PC-9 (cell line): ENCODE results near the gene ZIC5. TPM values are rescaled to one million over a fixed set of nuclear protein-coding genes. Genes with fewer than 3 reads are reported as not detected.

ENCODE experiments used
- BruUV-seq: library from RNA; stranded (reverse); fragments of 400-500 nt; replicated peaks from 2 replicates; lab custom pipeline; 2021; lab: Mats Ljungman, UMichigan
- CTCF ChIA-PET: fragments of 300-600 bp; sonication (Branson Sonifier 250); formaldehyde crosslinking; loops from one replicate; lab custom pipeline; 2022; ENCODE audit warnings: antibody characterized with exemption; lab: Charles Lee
- POLR2A ChIA-PET: fragments of 300-600 bp; sonication (Branson Sonifier 250); formaldehyde crosslinking; loops from one replicate; lab custom pipeline; 2022; ENCODE audit warnings: antibody characterized with exemption; ENCODE audit not compliant: unreplicated experiment; lab: Charles Lee
- DNase-seq, 2 experiments: peaks; one replicate each; pipeline versions ENCODE4 v3.0.0 to v3.0.0-alpha.2; 2015 to 2022; ENCODE audit warnings: mixed read lengths in 1 of 2
- H2AFZ ChIP-seq: fragments of 200-600 bp; sonication (generic); 2 replicates; pipeline ENCODE4 v1.8.1; 2017; ENCODE audit warnings: antibody characterized with exemption
- H3F3A ChIP-seq: fragments of 200-600 bp; sonication (generic); 2 replicates; pipeline ENCODE4 v1.8.1; 2017; ENCODE audit warnings: antibody characterized with exemption, mild to moderate bottlenecking, low read depth; ENCODE audit not compliant: insufficient read depth
- H3K27ac ChIP-seq: fragments of 200-600 bp; sonication (generic); 2 replicates; pipeline ENCODE4 v1.6.1; 2016; ENCODE audit warnings: mixed run types
- H3K27me3 ChIP-seq: fragments of 200-600 bp; sonication (generic); 2 replicates; pipeline ENCODE4 v1.6.1; 2016; ENCODE audit warnings: low read depth, mixed run types; ENCODE audit not compliant: insufficient read depth
- H3K36me3 ChIP-seq: fragments of 200-600 bp; sonication (generic); 2 replicates; pipeline ENCODE4 v1.6.1; 2016; ENCODE audit warnings: low read depth, mixed run types
- H3K4me1 ChIP-seq: fragments of 200-600 bp; sonication (generic); replicated peaks from 2 replicates; pipeline ENCODE4 v1.6.1; 2016; ENCODE audit warnings: mixed run types; ENCODE audit not compliant: insufficient read depth
- H3K4me2 ChIP-seq: fragments of 200-600 bp; sonication (generic); 2 replicates; pipeline ENCODE4 v1.6.1; 2017; ENCODE audit warnings: mixed run types
- H3K4me3 ChIP-seq: fragments of 200-600 bp; sonication (generic); 2 replicates; pipeline ENCODE4 v1.6.1; 2016; ENCODE audit warnings: mixed run types
- H3K79me2 ChIP-seq: fragments of 200-600 bp; sonication (generic); 2 replicates; pipeline ENCODE4 v1.6.1; 2017; ENCODE audit warnings: low read depth, mixed run types
- H3K9me2 ChIP-seq: fragments of 200-600 bp; sonication (generic); 2 replicates; pipeline ENCODE4 v1.8.1; 2017; ENCODE audit warnings: mild to moderate bottlenecking; ENCODE audit not compliant: insufficient read depth
- H3K9me3 ChIP-seq: fragments of 200-600 bp; sonication (generic); 2 replicates; pipeline ENCODE4 v1.8.1; 2016; ENCODE audit warnings: low read depth; ENCODE audit not compliant: insufficient read depth
- H4K20me1 ChIP-seq: fragments of 200-600 bp; sonication (generic); 2 replicates; pipeline ENCODE4 v1.8.1; 2017; ENCODE audit not compliant: insufficient read depth
- EZH2 ChIP-seq: fragments of 200-600 bp; sonication (generic); IDR thresholded peaks from 2 replicates; pipeline ENCODE4 v1.8.0; 2017; ENCODE audit warnings: antibody characterized with exemption, low read depth
- intact Hi-C: fragments of 100-400 bp; cut with micrococcal nuclease; formaldehyde crosslinking; loops from one replicate; pipeline ENCODE4 v1.10.0; 2022; ENCODE audit not compliant: unreplicated experiment
- total RNA-seq: library from RNA; stranded (reverse); gene quantifications from 2 replicates; pipeline ENCODE4 v1.2.3, GENCODE V29; 2021
- TF ChIP-seq, protein P1 (sequence below): fragments of 200-600 bp; sonication (generic); conservative IDR thresholded peaks from 2 replicates; pipeline ENCODE4 v1.6.1; 2017; ENCODE audit warnings: mixed run types, antibody characterized with exemption, mild to moderate bottlenecking, moderate library complexity

Gene ZIC5
- total RNA-seq, 1 experiment from 2014 or later, result 0.61 TPM

DNA sequence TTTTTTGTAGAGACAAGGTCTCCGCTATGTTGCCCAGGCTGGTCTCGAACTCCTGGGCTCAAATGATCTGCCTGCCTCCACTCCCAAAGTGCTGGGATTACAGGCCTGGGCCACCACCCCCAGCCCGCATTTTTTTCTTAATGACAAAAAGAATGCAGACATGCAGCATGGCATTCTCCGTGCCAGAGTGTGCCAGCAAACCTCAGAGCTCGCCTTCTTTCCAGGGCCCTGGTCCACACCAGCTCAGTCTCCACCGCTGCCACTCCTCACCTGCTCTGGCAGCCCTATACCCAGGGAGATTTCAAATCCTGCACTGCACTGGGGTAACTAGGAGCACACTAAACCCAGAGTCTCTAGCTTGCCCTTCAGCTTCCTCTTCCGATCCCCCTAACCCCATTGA, 41.7 kb downstream of the ZIC5 start:
- Histone ChIP-seq H4K20me1 (no peaks in the 10 kb centered on the region), H3K4me3 (no peak overlapping the region), H3K27ac (no peak overlapping the region), H3K27me3 (peaks cover 7% of the 10 kb centered on the region; the same call in 1 of the 2 replicates), H2AFZ (no peak overlapping the region), H3K4me1 (0 out of 2 replicates have a peak, but pooled peaks cover 10% of the 10 kb centered on the region), H3K9me3 (no peaks in the 10 kb centered on the region), H3K36me3 (no peaks in the 10 kb centered on the region), H3K79me2 (no peaks in the 10 kb centered on the region), H3F3A (no peaks in the 10 kb centered on the region), H3K4me2 (no peak overlapping the region), H3K9me2 (no peaks in the 10 kb centered on the region)
- TF ChIP-seq EZH2, result no peak
- TF ChIP-seq, protein P1, sequence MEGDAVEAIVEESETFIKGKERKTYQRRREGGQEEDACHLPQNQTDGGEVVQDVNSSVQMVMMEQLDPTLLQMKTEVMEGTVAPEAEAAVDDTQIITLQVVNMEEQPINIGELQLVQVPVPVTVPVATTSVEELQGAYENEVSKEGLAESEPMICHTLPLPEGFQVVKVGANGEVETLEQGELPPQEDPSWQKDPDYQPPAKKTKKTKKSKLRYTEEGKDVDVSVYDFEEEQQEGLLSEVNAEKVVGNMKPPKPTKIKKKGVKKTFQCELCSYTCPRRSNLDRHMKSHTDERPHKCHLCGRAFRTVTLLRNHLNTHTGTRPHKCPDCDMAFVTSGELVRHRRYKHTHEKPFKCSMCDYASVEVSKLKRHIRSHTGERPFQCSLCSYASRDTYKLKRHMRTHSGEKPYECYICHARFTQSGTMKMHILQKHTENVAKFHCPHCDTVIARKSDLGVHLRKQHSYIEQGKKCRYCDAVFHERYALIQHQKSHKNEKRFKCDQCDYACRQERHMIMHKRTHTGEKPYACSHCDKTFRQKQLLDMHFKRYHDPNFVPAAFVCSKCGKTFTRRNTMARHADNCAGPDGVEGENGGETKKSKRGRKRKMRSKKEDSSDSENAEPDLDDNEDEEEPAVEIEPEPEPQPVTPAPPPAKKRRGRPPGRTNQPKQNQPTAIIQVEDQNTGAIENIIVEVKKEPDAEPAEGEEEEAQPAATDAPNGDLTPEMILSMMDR, result no peak
- no peak for DNase-seq
- BruUV-seq, result no TSS peak
- POLR2A ChIA-PET, result no interaction called here
- intact Hi-C loops, result no loop called here
- CTCF ChIA-PET, result no interaction called here

DNA sequence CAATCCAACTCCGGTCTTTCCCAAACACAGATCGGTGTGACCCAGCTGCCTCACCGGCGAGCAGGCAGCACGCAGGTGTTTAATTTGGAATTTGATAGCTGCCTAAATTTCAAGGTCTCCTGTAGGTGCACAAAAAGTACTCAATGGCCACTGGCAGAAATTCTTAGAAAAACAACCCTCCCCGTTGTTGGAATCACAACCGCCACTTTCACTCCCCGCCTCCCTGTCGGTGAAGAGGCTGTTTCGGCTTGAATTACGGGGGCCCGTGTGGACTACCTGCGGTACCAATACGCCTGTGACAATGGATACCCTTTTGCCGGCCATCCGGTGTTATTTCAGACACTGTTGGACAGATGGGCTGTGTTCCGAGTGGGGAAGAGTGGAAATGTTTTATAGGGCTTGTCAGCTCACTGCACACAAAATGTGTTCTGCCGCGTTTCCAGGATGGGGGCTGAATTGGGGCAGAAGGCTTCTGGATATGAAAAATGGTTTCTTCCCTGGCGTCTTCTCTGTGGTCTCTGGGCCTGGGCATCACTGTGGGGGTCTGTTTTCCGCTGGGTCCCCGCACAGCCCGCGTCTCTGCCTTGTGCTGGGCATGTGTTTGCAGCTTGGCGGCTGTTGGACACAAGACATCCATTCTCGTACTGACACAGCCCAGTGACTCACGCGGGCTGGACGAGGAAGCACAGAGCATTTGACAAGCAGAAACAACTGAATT, 45.4 kb downstream of the ZIC5 start:
- Histone ChIP-seq H3K9me3 (no peaks in the 10 kb centered on the region), H3K9me2 (no peaks in the 10 kb centered on the region), H3K4me1 (0 out of 2 replicates have a peak, but pooled peaks cover 10% of the 10 kb centered on the region), H2AFZ (peak overlapping the region; percentile 74), H3K27me3 (0 out of 2 replicates have a peak, but pooled peaks cover 4% of the 10 kb centered on the region), H3K79me2 (no peaks in the 10 kb centered on the region), H3F3A (no peaks in the 10 kb centered on the region), H4K20me1 (no peaks in the 10 kb centered on the region), H3K36me3 (no peaks in the 10 kb centered on the region), H3K4me3 (peak overlapping the region; percentile 38), H3K27ac (no peak overlapping the region), H3K4me2 (peak overlapping the region; percentile 86)
- no TSS peak for BruUV-seq
- no peak for TF ChIP-seq EZH2
- TF ChIP-seq, protein P1, result no peak
- intact Hi-C loops, result no loop called here
- ChIA-PET POLR2A (interaction anchor here (0.7 kb wide), 1 partner anchor 748 kb away, joined by 3 read pairs; the partner anchor contains the start of gene TMTC4), CTCF (no interaction called here)
- peak; percentile 42 to 48 for DNase-seq

DNA sequence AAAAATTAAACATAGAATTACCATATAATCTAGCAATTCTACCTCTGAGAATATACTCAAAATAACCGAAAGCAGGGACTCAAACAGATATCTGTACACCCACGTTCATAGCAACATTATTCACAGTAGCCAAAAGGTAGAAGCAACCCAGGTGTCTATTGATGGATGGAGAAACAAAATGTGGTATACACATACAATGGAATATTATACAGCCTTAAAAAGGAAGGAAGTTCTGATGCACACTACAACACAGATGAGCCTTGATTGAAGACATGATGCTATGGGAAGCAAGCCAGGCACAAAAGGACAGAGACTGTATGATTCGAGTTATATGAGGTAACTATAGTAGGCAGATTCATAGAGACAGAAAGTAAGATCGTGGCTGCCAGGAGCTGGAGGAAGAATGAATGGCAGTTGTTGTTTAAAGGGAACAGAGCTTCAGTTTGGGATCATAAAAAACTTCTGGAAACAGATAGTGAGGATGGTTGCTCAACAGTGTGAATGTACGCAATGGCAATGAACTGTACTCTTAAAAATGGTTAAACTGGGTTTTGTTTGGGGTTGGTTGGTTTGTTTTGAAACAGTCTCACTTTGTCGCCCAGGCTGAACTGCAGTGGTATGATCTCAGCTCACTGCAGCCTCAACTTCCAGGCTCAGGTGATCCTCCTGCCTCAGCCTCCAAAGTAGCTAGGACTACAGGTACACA, 47.5 kb downstream of the ZIC5 start:
- POLR2A ChIA-PET, result no interaction called here
- H3K9me3 ChIP-seq, result no peaks in the 10 kb centered on the region
- H3K4me2 ChIP-seq, result no peak overlapping the region
- CTCF ChIA-PET, result no interaction called here
- no peak overlapping the region for H3K27ac ChIP-seq
- BruUV-seq, result no TSS peak
- H4K20me1 ChIP-seq, result no peaks in the 10 kb centered on the region
- no peak overlapping the region for H3K4me3 ChIP-seq
- H3K4me1 ChIP-seq, result 0 out of 2 replicates have a peak, but pooled peaks cover 10% of the 10 kb centered on the region
- no peak for TF ChIP-seq EZH2
- H3F3A ChIP-seq, result no peaks in the 10 kb centered on the region
- H2AFZ ChIP-seq, result no peak overlapping the region
- intact Hi-C loops, result no loop called here
- no peaks in the 10 kb centered on the region for H3K9me2 ChIP-seq
- H3K36me3 ChIP-seq, result no peaks in the 10 kb centered on the region
- H3K79me2 ChIP-seq, result no peaks in the 10 kb centered on the region
- H3K27me3 ChIP-seq, result 0 out of 2 replicates have a peak, but pooled peaks cover 4% of the 10 kb centered on the region
- DNase-seq, result no peak
